Endothelial cell (in vitro differentiated cells): ENCODE data around the gene APOL6. TPM values are rescaled to one million over a fixed set of nuclear protein-coding genes. Genes with fewer than 3 reads are reported as not detected.

Experiments used
- DNase-seq: peaks from one replicate; pipeline ENCODE4 v3.0.0; 2021; ENCODE audit warnings: low spot score
- H3K27ac Mint-ChIP-seq: one replicate; pipeline ENCODE4 v1.8.0; 2021; ENCODE audit warnings: mixed read lengths, inconsistent platforms; ENCODE audit not compliant: unreplicated experiment
- H3K27me3 Mint-ChIP-seq: one replicate; pipeline ENCODE4 v1.8.0; 2021; ENCODE audit warnings: mild to moderate bottlenecking, moderate library complexity, mixed read lengths, inconsistent platforms; ENCODE audit not compliant: unreplicated experiment
- H3K36me3 Mint-ChIP-seq: one replicate; pipeline ENCODE4 v1.8.0; 2021; ENCODE audit warnings: mild to moderate bottlenecking, low read depth, mixed read lengths, inconsistent platforms; ENCODE audit not compliant: unreplicated experiment
- H3K4me1 Mint-ChIP-seq: one replicate; pipeline ENCODE4 v1.8.0; 2021; ENCODE audit warnings: mild to moderate bottlenecking, mixed read lengths, inconsistent platforms; ENCODE audit not compliant: unreplicated experiment
- H3K4me3 Mint-ChIP-seq: one replicate; pipeline ENCODE4 v1.8.0; 2021; ENCODE audit warnings: mild to moderate bottlenecking, mixed read lengths, inconsistent platforms; ENCODE audit not compliant: unreplicated experiment
- H3K9me3 Mint-ChIP-seq: one replicate; pipeline ENCODE4 v1.8.0; 2021; ENCODE audit warnings: mixed read lengths, inconsistent platforms; ENCODE audit not compliant: unreplicated experiment
- total RNA-seq: library from RNA; stranded (reverse); fragmentation: NEBNext Ultra II Directional; extraction: Animal tissue kit (Norgen Biotek cat#: 25700); gene quantifications from one replicate; pipeline ENCODE4 v1.2.1, GENCODE V29; 2021; ENCODE audit not compliant: unreplicated experiment
- TF ChIP-seq, protein P1 (sequence below): fragments of 200-600 bp; sonication (generic); IDR thresholded peaks from one replicate; pipeline ENCODE4 v1.5.0; 2021; ENCODE audit warnings: antibody characterized with exemption; ENCODE audit not compliant: unreplicated experiment

APOL6 gene
- total RNA-seq, 1 donor from 2014 or later: 0.23 TPM

DNA sequence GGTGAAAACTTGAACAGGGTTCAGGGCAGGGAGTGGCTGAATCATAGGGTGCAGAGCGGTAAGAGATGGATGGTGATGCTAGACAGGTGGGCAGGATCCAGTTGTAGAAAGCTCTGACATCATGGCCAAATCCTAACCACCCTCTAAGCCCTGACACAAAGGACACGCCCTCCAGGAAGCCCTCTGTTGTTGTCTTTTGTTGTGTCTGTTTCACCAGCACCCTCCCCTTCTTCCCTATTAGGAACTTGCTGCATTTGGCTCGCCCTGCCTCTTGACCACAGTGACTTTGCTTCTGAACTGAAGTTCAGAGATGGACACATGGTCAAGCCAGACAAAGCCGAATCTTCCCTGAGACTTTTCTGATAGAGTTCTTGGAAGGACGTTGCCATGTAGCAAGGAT, 14.2 kb upstream of the APOL6 start:
- no peak overlapping the region for H3K4me3 Mint-ChIP-seq
- TF ChIP-seq, protein P1, sequence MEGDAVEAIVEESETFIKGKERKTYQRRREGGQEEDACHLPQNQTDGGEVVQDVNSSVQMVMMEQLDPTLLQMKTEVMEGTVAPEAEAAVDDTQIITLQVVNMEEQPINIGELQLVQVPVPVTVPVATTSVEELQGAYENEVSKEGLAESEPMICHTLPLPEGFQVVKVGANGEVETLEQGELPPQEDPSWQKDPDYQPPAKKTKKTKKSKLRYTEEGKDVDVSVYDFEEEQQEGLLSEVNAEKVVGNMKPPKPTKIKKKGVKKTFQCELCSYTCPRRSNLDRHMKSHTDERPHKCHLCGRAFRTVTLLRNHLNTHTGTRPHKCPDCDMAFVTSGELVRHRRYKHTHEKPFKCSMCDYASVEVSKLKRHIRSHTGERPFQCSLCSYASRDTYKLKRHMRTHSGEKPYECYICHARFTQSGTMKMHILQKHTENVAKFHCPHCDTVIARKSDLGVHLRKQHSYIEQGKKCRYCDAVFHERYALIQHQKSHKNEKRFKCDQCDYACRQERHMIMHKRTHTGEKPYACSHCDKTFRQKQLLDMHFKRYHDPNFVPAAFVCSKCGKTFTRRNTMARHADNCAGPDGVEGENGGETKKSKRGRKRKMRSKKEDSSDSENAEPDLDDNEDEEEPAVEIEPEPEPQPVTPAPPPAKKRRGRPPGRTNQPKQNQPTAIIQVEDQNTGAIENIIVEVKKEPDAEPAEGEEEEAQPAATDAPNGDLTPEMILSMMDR: no peak
- peaks cover 17% of the 10 kb centered on the region for H3K4me1 Mint-ChIP-seq
- no peak for DNase-seq
- no peaks in the 10 kb centered on the region for H3K9me3 Mint-ChIP-seq
- peaks cover 13% of the 10 kb centered on the region for H3K27me3 Mint-ChIP-seq
- no peak overlapping the region for H3K27ac Mint-ChIP-seq
- H3K36me3 Mint-ChIP-seq: peaks cover 3% of the 10 kb centered on the region

DNA sequence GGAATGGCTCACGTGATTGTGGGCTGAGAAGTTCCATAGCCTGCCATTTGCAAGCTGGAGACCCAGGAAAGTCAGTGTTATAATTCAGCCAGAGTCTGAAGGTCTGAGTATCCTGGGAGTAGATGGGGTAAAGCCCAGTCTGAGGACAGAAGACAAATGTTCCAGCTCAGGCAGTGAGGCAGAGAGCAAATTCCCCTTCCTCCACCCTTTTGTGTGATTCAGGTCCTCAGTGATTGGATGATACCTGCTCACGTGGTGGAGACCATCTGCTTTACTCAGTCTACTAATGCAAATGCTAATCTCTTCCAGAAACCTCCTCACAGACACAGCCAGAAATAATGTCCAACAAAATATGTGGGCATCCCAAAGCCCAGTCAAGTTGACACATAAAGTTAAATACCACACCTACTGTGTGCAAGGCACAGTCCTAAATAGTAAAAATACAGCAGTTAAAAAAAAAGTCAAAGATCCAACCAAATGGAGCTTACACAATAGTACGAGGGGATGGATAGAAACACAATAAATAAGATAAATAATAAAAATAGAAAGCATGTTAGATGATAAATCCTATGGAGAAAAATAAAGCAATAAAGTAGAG, 13.2 kb upstream of the APOL6 start:
- Mint-ChIP-seq H3K4me1 (peaks cover 17% of the 10 kb centered on the region), H3K27me3 (peaks cover 9% of the 10 kb centered on the region), H3K9me3 (no peaks in the 10 kb centered on the region), H3K36me3 (peaks cover 3% of the 10 kb centered on the region), H3K4me3 (no peak overlapping the region), H3K27ac (no peak overlapping the region)
- no peak for DNase-seq
- TF ChIP-seq, protein P1: no peak

DNA sequence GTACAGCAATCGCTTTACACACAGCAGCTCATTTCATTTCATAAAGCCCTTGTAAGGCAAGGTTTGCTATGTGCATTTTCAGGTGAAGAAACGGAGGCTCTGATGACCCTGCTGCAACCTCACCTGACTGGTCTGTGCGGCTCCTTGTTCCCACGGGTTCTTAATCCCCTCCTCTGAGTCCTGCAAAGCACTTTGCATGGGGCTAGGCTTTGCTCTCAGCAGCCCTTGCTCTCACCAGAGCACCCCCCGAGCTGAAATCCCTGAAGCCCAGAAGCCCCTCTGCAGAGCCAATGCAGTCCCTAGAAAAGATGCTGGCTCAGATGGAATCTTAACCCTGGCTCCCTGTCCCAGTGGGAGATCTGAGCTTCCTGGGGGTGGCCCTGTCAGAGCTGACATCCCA, 11.0 kb upstream of the APOL6 start:
- DNase-seq: no peak
- TF ChIP-seq, protein P1: no peak
- peaks cover 3% of the 10 kb centered on the region for H3K36me3 Mint-ChIP-seq
- H3K4me1 Mint-ChIP-seq: peaks cover 14% of the 10 kb centered on the region
- no peak overlapping the region for H3K27ac Mint-ChIP-seq
- H3K9me3 Mint-ChIP-seq: no peaks in the 10 kb centered on the region
- peaks cover 11% of the 10 kb centered on the region for H3K27me3 Mint-ChIP-seq
- no peak overlapping the region for H3K4me3 Mint-ChIP-seq

DNA sequence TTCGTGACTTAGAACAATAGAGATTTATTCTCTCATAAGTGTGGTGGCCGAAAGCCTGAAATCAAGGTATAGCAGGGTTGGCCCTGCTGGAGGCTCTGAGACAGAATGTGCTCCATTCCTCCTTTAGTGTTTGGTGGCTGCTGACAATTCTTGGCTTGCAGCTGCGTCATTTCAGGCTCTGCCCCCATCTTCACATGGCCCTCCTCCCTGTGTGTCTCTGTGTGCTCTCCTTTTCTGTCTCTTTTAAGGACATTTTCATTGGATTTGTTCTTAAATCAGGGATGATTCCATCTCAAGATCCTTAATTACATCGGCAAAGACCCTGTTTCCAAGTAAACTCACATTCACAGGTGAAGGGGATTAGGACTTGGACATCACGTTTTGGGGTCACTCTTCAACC, 10.2 kb upstream of the APOL6 start:
- no peak overlapping the region for H3K27ac Mint-ChIP-seq
- H3K4me1 Mint-ChIP-seq: peaks cover 11% of the 10 kb centered on the region
- H3K4me3 Mint-ChIP-seq: no peak overlapping the region
- peaks cover 3% of the 10 kb centered on the region for H3K36me3 Mint-ChIP-seq
- peaks cover 11% of the 10 kb centered on the region for H3K27me3 Mint-ChIP-seq
- no peaks in the 10 kb centered on the region for H3K9me3 Mint-ChIP-seq
- TF ChIP-seq, protein P1: no peak
- DNase-seq: no peak

DNA sequence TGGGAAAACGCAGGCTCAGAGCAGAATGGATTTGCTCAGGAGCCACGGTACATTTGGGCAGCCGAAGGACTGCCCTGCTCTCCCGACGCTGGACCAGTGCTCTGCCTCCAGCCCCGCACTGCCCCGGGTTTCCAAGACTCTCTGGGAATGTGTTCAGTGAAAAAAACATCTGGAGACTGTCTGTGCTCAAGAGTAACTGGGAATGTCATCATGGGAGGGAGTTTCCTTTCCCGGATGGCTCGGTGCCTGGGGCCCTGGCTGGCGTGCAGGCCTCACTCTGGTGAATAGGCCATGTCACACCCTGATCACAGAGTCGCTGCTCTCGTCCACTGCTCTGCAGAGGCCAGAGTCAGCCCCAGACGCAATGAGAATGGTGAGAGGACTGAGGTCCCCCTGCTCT, 9.8 kb upstream of the APOL6 start:
- Mint-ChIP-seq H3K36me3 (peaks cover 3% of the 10 kb centered on the region), H3K27me3 (peaks cover 8% of the 10 kb centered on the region), H3K27ac (no peak overlapping the region), H3K4me1 (peaks cover 7% of the 10 kb centered on the region), H3K4me3 (no peak overlapping the region), H3K9me3 (no peaks in the 10 kb centered on the region)
- DNase-seq: no peak
- TF ChIP-seq, protein P1: no peak
